ENCODE data around the gene KRTAP5-9.

Gene KRTAP5-9

GRCh38 chr11:71501071-71501985 is 46.9 kb upstream of the KRTAP5-9 start:
- Histone ChIP-seq H4K8ac (ENCODE audit: low read depth, low read length) (no peak overlapping the region), H3K4me3 (ENCODE audit: low read depth, low read length) (no peak overlapping the region), H3K79me2 (ENCODE audit: control insufficient read depth, insufficient read depth, low read length, poor library complexity) (no peaks in the 10 kb centered on the region), H3K4ac (ENCODE audit: low read depth, low read length) (no peak overlapping the region), H3K9me3 (ENCODE audit: insufficient read depth, low read depth, low read length) (peaks cover 2% of the 10 kb centered on the region), H3K27me3 (ENCODE audit: insufficient read depth, low read length) (no peaks in the 10 kb centered on the region), H2BK12ac (ENCODE audit: low read length) (no peak overlapping the region), H2BK120ac (ENCODE audit: insufficient read depth, low read length, poor library complexity) (no peak overlapping the region), H3K27ac (ENCODE audit: low read depth, low read length) (no peak overlapping the region), H3K4me1 (ENCODE audit: control insufficient read depth in 1 of 2, insufficient read depth in 2 of 2, low read length in 2 of 2) (no peaks in the 10 kb centered on the region), H2AK5ac (ENCODE audit: low read length) (no peak overlapping the region), H3K9ac (ENCODE audit: low read length) (no peak overlapping the region), H3K4me2 (ENCODE audit: low read length) (no peak overlapping the region), H3K18ac (ENCODE audit: low read length) (no peak overlapping the region), H4K91ac (ENCODE audit: low read depth, low read length) (no peak overlapping the region), H3K79me1 (ENCODE audit: low read length) (no peaks in the 10 kb centered on the region), H4K12ac (ENCODE audit: low read depth, low read length) (no peak overlapping the region), H3K14ac (ENCODE audit: low read length) (no peak overlapping the region), H3K36me3 (ENCODE audit: control insufficient read depth in 1 of 2, insufficient read depth in 2 of 2, low read length in 2 of 2) (peaks cover 36 to 49% of the 10 kb centered on the region in 2 experiments), H2AFZ (ENCODE audit: insufficient read depth, low read length, poor library complexity) (no peak overlapping the region), H3K23ac (ENCODE audit: low read length) (no peak overlapping the region), H2BK5ac (ENCODE audit: low read depth, low read length, poor library complexity) (no peak overlapping the region)
- no CpG with 5 or more reads among the region's 30 CpGs for WGBS (ENCODE audit: extremely low coverage, insufficient coverage, insufficient read length)
- no peak for DNase-seq

- no peaks in the 10 kb centered on the region for H3K27me3 ChIP-seq (ENCODE audit: insufficient read depth, low read length)
- no peak overlapping the region for H3K18ac ChIP-seq (ENCODE audit: low read length)
- no peak overlapping the region for H3K4me2 ChIP-seq (ENCODE audit: low read length)
- H2AK5ac ChIP-seq (ENCODE audit: low read length): no peak overlapping the region
- no peaks in the 10 kb centered on the region for H3K4me1 ChIP-seq (ENCODE audit: control insufficient read depth in 1 of 2, insufficient read depth in 2 of 2, low read length in 2 of 2)
- no peak overlapping the region for H3K23ac ChIP-seq (ENCODE audit: low read length)
- no peak overlapping the region for H2BK120ac ChIP-seq (ENCODE audit: insufficient read depth, low read length, poor library complexity)
- no CpG with 5 or more reads among the region's 10 CpGs for WGBS (ENCODE audit: extremely low coverage, insufficient coverage, insufficient read length)
- H3K9ac ChIP-seq (ENCODE audit: low read length): no peak overlapping the region
- no peak overlapping the region for H4K8ac ChIP-seq (ENCODE audit: low read depth, low read length)
- no peak overlapping the region for H3K4me3 ChIP-seq (ENCODE audit: low read depth, low read length)
- H3K79me2 ChIP-seq (ENCODE audit: control insufficient read depth, insufficient read depth, low read length, poor library complexity): no peaks in the 10 kb centered on the region
- H4K12ac ChIP-seq (ENCODE audit: low read depth, low read length): no peak overlapping the region
- DNase-seq: no peak
- H3K4ac ChIP-seq (ENCODE audit: low read depth, low read length): no peak overlapping the region
- no peak overlapping the region for H2BK12ac ChIP-seq (ENCODE audit: low read length)
- H3K9me3 ChIP-seq (ENCODE audit: insufficient read depth, low read depth, low read length): no peaks in the 10 kb centered on the region
- peaks cover 30 to 43% of the 10 kb centered on the region in 2 experiments for H3K36me3 ChIP-seq (ENCODE audit: control insufficient read depth in 1 of 2, insufficient read depth in 2 of 2, low read length in 2 of 2)
- H2AFZ ChIP-seq (ENCODE audit: insufficient read depth, low read length, poor library complexity): no peak overlapping the region
- no peaks in the 10 kb centered on the region for H3K79me1 ChIP-seq (ENCODE audit: low read length)
- H3K27ac ChIP-seq (ENCODE audit: low read depth, low read length): no peak overlapping the region
- no peak overlapping the region for H3K14ac ChIP-seq (ENCODE audit: low read length)
- no peak overlapping the region for H4K91ac ChIP-seq (ENCODE audit: low read depth, low read length)
- no peak overlapping the region for H2BK5ac ChIP-seq (ENCODE audit: low read depth, low read length, poor library complexity)
Measured at GRCh38 chr11:71502026-71502425, 46.2 kb upstream of the KRTAP5-9 start.

- Histone ChIP-seq H2BK120ac (ENCODE audit: insufficient read depth, low read length, poor library complexity) (no peak overlapping the region), H3K4ac (ENCODE audit: low read depth, low read length) (no peak overlapping the region), H3K79me2 (ENCODE audit: control insufficient read depth, insufficient read depth, low read length, poor library complexity) (no peaks in the 10 kb centered on the region), H4K91ac (ENCODE audit: low read depth, low read length) (no peak overlapping the region), H3K9ac (ENCODE audit: low read length) (no peak overlapping the region), H3K4me2 (ENCODE audit: low read length) (no peak overlapping the region), H4K12ac (ENCODE audit: low read depth, low read length) (no peak overlapping the region), H3K27me3 (ENCODE audit: insufficient read depth, low read length) (no peaks in the 10 kb centered on the region), H3K4me3 (ENCODE audit: low read depth, low read length) (no peak overlapping the region), H3K9me3 (ENCODE audit: insufficient read depth, low read depth, low read length) (no peaks in the 10 kb centered on the region), H3K4me1 (ENCODE audit: control insufficient read depth in 1 of 2, insufficient read depth in 2 of 2, low read length in 2 of 2) (no peaks in the 10 kb centered on the region), H3K18ac (ENCODE audit: low read length) (no peak overlapping the region), H3K36me3 (ENCODE audit: control insufficient read depth in 1 of 2, insufficient read depth in 2 of 2, low read length in 2 of 2) (peaks cover 23 to 34% of the 10 kb centered on the region in 2 experiments), H3K23ac (ENCODE audit: low read length) (no peak overlapping the region), H3K14ac (ENCODE audit: low read length) (no peak overlapping the region), H2BK12ac (ENCODE audit: low read length) (no peak overlapping the region), H3K79me1 (ENCODE audit: low read length) (no peaks in the 10 kb centered on the region), H2AK5ac (ENCODE audit: low read length) (no peak overlapping the region), H3K27ac (ENCODE audit: low read depth, low read length) (no peak overlapping the region), H2AFZ (ENCODE audit: insufficient read depth, low read length, poor library complexity) (no peak overlapping the region), H2BK5ac (ENCODE audit: low read depth, low read length, poor library complexity) (no peak overlapping the region), H4K8ac (ENCODE audit: low read depth, low read length) (no peak overlapping the region)
- WGBS (ENCODE audit: extremely low coverage, insufficient coverage, insufficient read length): no CpG with 5 or more reads among the region's 15 CpGs
- no peak for DNase-seq
Measured at GRCh38 chr11:71502871-71503435, 45.3 kb upstream of the KRTAP5-9 start.

- H3K9ac ChIP-seq (ENCODE audit: low read length): no peak overlapping the region
- no peak overlapping the region for H3K4ac ChIP-seq (ENCODE audit: low read depth, low read length)
- H2AK5ac ChIP-seq (ENCODE audit: low read length): no peak overlapping the region
- H3K14ac ChIP-seq (ENCODE audit: low read length): no peak overlapping the region
- H3K36me3 ChIP-seq (ENCODE audit: control insufficient read depth in 1 of 2, insufficient read depth in 2 of 2, low read length in 2 of 2): peaks cover 15 to 21% of the 10 kb centered on the region in 2 experiments
- no peak overlapping the region for H4K8ac ChIP-seq (ENCODE audit: low read depth, low read length)
- H2BK120ac ChIP-seq (ENCODE audit: insufficient read depth, low read length, poor library complexity): no peak overlapping the region
- no peak overlapping the region for H3K4me3 ChIP-seq (ENCODE audit: low read depth, low read length)
- H2BK5ac ChIP-seq (ENCODE audit: low read depth, low read length, poor library complexity): no peak overlapping the region
- no peak overlapping the region for H3K4me2 ChIP-seq (ENCODE audit: low read length)
- no peaks in the 10 kb centered on the region for H3K4me1 ChIP-seq (ENCODE audit: control insufficient read depth in 1 of 2, insufficient read depth in 2 of 2, low read length in 2 of 2)
- no CpG with 5 or more reads among the region's 10 CpGs for WGBS (ENCODE audit: extremely low coverage, insufficient coverage, insufficient read length)
- no peak overlapping the region for H4K12ac ChIP-seq (ENCODE audit: low read depth, low read length)
- no peak for DNase-seq
- no peak overlapping the region for H3K27ac ChIP-seq (ENCODE audit: low read depth, low read length)
- H2AFZ ChIP-seq (ENCODE audit: insufficient read depth, low read length, poor library complexity): no peak overlapping the region
- H3K27me3 ChIP-seq (ENCODE audit: insufficient read depth, low read length): no peaks in the 10 kb centered on the region
- no peak overlapping the region for H3K18ac ChIP-seq (ENCODE audit: low read length)
- no peak overlapping the region for H4K91ac ChIP-seq (ENCODE audit: low read depth, low read length)
- H3K79me1 ChIP-seq (ENCODE audit: low read length): no peaks in the 10 kb centered on the region
- no peaks in the 10 kb centered on the region for H3K9me3 ChIP-seq (ENCODE audit: insufficient read depth, low read depth, low read length)
- H2BK12ac ChIP-seq (ENCODE audit: low read length): no peak overlapping the region
- no peak overlapping the region for H3K23ac ChIP-seq (ENCODE audit: low read length)
- H3K79me2 ChIP-seq (ENCODE audit: control insufficient read depth, insufficient read depth, low read length, poor library complexity): no peaks in the 10 kb centered on the region
Measured at GRCh38 chr11:71504531-71504930, 43.7 kb upstream of the KRTAP5-9 start.

Data from trophoblast cell (in vitro differentiated cells and primary cell).